Measurements from ENCODE around the gene GRM7.

The GRM7 gene

DNA sequence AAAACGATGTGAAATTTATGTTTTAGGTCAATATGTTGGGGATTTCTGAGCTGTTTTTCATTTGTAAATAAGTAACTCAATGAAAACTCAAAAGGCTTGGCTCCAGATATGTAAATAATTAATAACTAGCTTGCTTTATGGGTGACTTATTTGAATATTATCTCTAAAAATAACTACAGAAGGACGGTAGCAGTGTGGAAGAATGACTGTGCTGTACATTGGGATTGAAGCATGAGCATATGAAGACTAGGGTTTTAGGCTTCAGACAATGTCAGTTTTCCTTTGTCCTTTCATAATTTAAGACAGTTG lies 343.9 kb downstream of the GRM7 start:
- ChIA-PET POLR2A (ENCODE audit: low non-redundant PET) (no interaction called here), CTCF (interaction anchor here (0.7 kb wide), 1 partner anchor 215 kb away, joined by 3 read pairs; no protein-coding TSS in a partner anchor)
- H3K27ac ChIP-seq: no peak overlapping the region
- DNase-seq (ENCODE audit: low spot score): no peak
- TF ChIP-seq, protein P1, sequence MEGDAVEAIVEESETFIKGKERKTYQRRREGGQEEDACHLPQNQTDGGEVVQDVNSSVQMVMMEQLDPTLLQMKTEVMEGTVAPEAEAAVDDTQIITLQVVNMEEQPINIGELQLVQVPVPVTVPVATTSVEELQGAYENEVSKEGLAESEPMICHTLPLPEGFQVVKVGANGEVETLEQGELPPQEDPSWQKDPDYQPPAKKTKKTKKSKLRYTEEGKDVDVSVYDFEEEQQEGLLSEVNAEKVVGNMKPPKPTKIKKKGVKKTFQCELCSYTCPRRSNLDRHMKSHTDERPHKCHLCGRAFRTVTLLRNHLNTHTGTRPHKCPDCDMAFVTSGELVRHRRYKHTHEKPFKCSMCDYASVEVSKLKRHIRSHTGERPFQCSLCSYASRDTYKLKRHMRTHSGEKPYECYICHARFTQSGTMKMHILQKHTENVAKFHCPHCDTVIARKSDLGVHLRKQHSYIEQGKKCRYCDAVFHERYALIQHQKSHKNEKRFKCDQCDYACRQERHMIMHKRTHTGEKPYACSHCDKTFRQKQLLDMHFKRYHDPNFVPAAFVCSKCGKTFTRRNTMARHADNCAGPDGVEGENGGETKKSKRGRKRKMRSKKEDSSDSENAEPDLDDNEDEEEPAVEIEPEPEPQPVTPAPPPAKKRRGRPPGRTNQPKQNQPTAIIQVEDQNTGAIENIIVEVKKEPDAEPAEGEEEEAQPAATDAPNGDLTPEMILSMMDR (conservative IDR thresholded peaks at IDR 0.05; ENCODE audit: low read depth): no peak

GRCh38 chr3:7205535-7205934 lies 344.6 kb downstream of the GRM7 start:
- TF ChIP-seq, protein P1 (conservative IDR thresholded peaks at IDR 0.05; ENCODE audit: low read depth): no peak
- no peak for DNase-seq (ENCODE audit: low spot score)
- H3K27ac ChIP-seq: no peak overlapping the region
- ChIA-PET POLR2A (ENCODE audit: low non-redundant PET) (no interaction called here), CTCF (interaction anchor here (0.6 kb wide), 1 partner anchor 39 kb away, joined by 3 read pairs; no protein-coding TSS in a partner anchor)

GRCh38 chr3:7205962-7206361 lies 345.0 kb downstream of the GRM7 start:
- ChIA-PET CTCF (interaction anchor here (0.6 kb wide), 1 partner anchor 39 kb away, joined by 3 read pairs; no protein-coding TSS in a partner anchor), POLR2A (ENCODE audit: low non-redundant PET) (no interaction called here)
- TF ChIP-seq, protein P1 (conservative IDR thresholded peaks at IDR 0.05; ENCODE audit: low read depth): no peak
- no peak overlapping the region for H3K27ac ChIP-seq
- DNase-seq (ENCODE audit: low spot score): no peak

- ChIA-PET CTCF (no interaction called here), POLR2A (ENCODE audit: low non-redundant PET) (no interaction called here)
- no peak overlapping the region for H3K27ac ChIP-seq
- DNase-seq (ENCODE audit: low spot score): no peak
- TF ChIP-seq, protein P1 (conservative IDR thresholded peaks at IDR 0.05; ENCODE audit: low read depth): no peak
Measured at GRCh38 chr3:7207125-7207524, 346.2 kb downstream of the GRM7 start.

DNA sequence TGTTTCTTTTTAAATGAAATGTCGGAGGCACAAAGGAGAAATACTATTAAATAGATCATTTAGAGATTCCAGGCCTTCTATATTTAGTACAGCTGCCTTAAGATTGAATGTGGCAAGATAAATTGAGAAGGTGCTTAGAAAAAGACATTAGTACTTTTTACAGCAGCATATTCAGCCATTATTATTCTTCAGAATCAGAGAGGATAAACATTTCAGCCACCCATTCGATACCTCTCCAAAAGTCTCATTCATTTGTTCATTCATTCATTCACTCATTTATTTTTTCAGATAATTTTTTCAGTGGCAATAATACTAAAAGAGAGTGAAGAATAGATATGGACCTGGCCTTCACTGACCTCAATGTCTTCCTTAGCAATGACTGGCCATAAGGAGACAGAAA lies 347.0 kb downstream of the GRM7 start:
- POLR2A ChIA-PET (ENCODE audit: low non-redundant PET): no interaction called here
- CTCF ChIA-PET: no interaction called here
- DNase-seq (ENCODE audit: low spot score): no peak
- H3K27ac ChIP-seq: no peak overlapping the region
- TF ChIP-seq, protein P1 (conservative IDR thresholded peaks at IDR 0.05; ENCODE audit: low read depth): no peak

GRCh38 chr3:7209098-7209497 lies 348.2 kb downstream of the GRM7 start:
- H3K27ac ChIP-seq: no peak overlapping the region
- ChIA-PET POLR2A (ENCODE audit: low non-redundant PET) (no interaction called here), CTCF (no interaction called here)
- no peak for DNase-seq (ENCODE audit: low spot score)
- TF ChIP-seq, protein P1 (conservative IDR thresholded peaks at IDR 0.05; ENCODE audit: low read depth): no peak

GRCh38 chr3:7211740-7212139 lies 350.8 kb downstream of the GRM7 start:
- ChIA-PET POLR2A (ENCODE audit: low non-redundant PET) (no interaction called here), CTCF (no interaction called here)
- no peak overlapping the region for H3K27ac ChIP-seq
- DNase-seq (ENCODE audit: low spot score): no peak
- TF ChIP-seq, protein P1 (conservative IDR thresholded peaks at IDR 0.05; ENCODE audit: low read depth): no peak

Data from RWPE1 (cell line).